OCI-LY7 (cell line): ENCODE results near the gene SUPT16H. TPM values are rescaled to one million over a fixed set of nuclear protein-coding genes. Genes with fewer than 3 reads are reported as not detected.

Experiments
- Bru-seq: library from RNA; stranded (reverse); fragments of 400-500 nt; gene quantifications from one replicate; lab custom pipeline; 2021; lab: Mats Ljungman, UMichigan
- BruChase-seq, 2 experiments: library from RNA; stranded (reverse); fragments of 400-500 nt; gene quantifications; one replicate each; lab custom pipeline; 2021; lab: Mats Ljungman, UMichigan
- BruUV-seq: library from RNA; stranded (reverse); fragments of 400-500 nt; replicated peaks from 2 replicates; lab custom pipeline; 2021; lab: Mats Ljungman, UMichigan
- CTCF ChIA-PET: fragments of 300-600 bp; sonication (Branson Sonifier 250); formaldehyde crosslinking; loops from one replicate; lab custom pipeline; 2022; ENCODE audit warnings: antibody characterized with exemption; ENCODE audit not compliant: unreplicated experiment; lab: Charles Lee
- POLR2A ChIA-PET: fragments of 300-600 bp; sonication (Branson Sonifier 250); formaldehyde crosslinking; loops from one replicate; lab custom pipeline; 2022; ENCODE audit warnings: antibody characterized with exemption; lab: Charles Lee
- DNase-seq: peaks from one replicate; pipeline ENCODE4 v3.0.0-alpha.2; 2015; ENCODE audit warnings: low spot score
- H2AFZ ChIP-seq: fragments of 200-600 bp; sonication (generic), shearing (Covaris generic); 2 replicates; pipeline ENCODE4 v1.6.1; 2014; ENCODE audit warnings: mild to moderate bottlenecking, antibody characterized with exemption, low read length, moderate library complexity
- H3K27ac ChIP-seq: fragments of 200-600 bp; sonication (generic); 2 replicates; pipeline ENCODE4 v1.5.1; 2014; ENCODE audit warnings: mixed run types, low read depth, mild to moderate bottlenecking, moderate library complexity, low read length, inconsistent platforms; ENCODE audit not compliant: poor library complexity, severe bottlenecking
- H3K36me3 ChIP-seq: fragments of 200-600 bp; sonication (generic); 2 replicates; pipeline ENCODE4 v1.6.1; 2014; ENCODE audit warnings: mild to moderate bottlenecking, antibody characterized with exemption, low read length, moderate library complexity, mixed read lengths; ENCODE audit not compliant: insufficient read depth
- H3K4me1 ChIP-seq: fragments of 200-600 bp; sonication (generic); 2 replicates; pipeline ENCODE4 v1.5.1; 2014; ENCODE audit warnings: mild to moderate bottlenecking, low read length; ENCODE audit not compliant: insufficient read depth, poor library complexity, severe bottlenecking
- H3K4me2 ChIP-seq: fragments of 200-600 bp; sonication (generic); 2 replicates; pipeline ENCODE4 v1.6.1; 2014; ENCODE audit warnings: mild to moderate bottlenecking, low read length
- H3K4me3 ChIP-seq: fragments of 200-600 bp; sonication (generic); 2 replicates; pipeline ENCODE4 v1.5.1; 2014; ENCODE audit warnings: mild to moderate bottlenecking, low read depth, low read length; ENCODE audit not compliant: poor library complexity, severe bottlenecking
- H3K79me2 ChIP-seq: fragments of 200-600 bp; sonication (generic); 2 replicates; pipeline ENCODE4 v1.6.1; 2016; ENCODE audit warnings: low read depth, mild to moderate bottlenecking, low read length, moderate library complexity, mixed read lengths; ENCODE audit not compliant: insufficient read depth
- H3K9me2 ChIP-seq: fragments of 200-600 bp; sonication (generic); 2 replicates; pipeline ENCODE4 v1.6.1; 2016; ENCODE audit warnings: mild to moderate bottlenecking, low read length, mixed read lengths; ENCODE audit not compliant: insufficient read depth
- H3K9me3 ChIP-seq: fragments of 200-600 bp; sonication (generic); 2 replicates; pipeline ENCODE4 v1.6.1; 2014; ENCODE audit warnings: mild to moderate bottlenecking, mixed run types, low read length, mixed read lengths
- H4K20me1 ChIP-seq: fragments of 200-600 bp; sonication (generic); 2 replicates; pipeline ENCODE4 v1.6.1; 2014; ENCODE audit warnings: mild to moderate bottlenecking, antibody characterized with exemption, low read length, moderate library complexity, mixed read lengths; ENCODE audit not compliant: insufficient read depth
- EZH2phosphoT487 ChIP-seq: fragments of 200-600 bp; sonication (generic); IDR thresholded peaks from 2 replicates; pipeline ENCODE4 v1.6.1; 2018; ENCODE audit warnings: low read depth, borderline replicate concordance, mild to moderate bottlenecking, mixed run types, antibody characterized with exemption, low read length, moderate library complexity, mixed read lengths
- intact Hi-C: fragments of 100-400 bp; cut with micrococcal nuclease; formaldehyde crosslinking; loops from one replicate; pipeline ENCODE4 v1.10.0; 2022; ENCODE audit not compliant: unreplicated experiment
- long read RNA-seq: library from polyadenylated mRNA; stranded (forward); transcript quantifications from one replicate; pipeline ENCODE4 v2.0.0, GENCODE V29; 2022
- total RNA-seq, 2 experiments: library from RNA; depleted of rRNA in 1 of 2; stranded (reverse); fragments of >200 nt in 1 of 2; shearing (Covaris generic) in 1 of 2; gene quantifications; 2 replicates each; pipeline ENCODE4 v1.2.3, GENCODE V29; 2014 to 2022
- TF ChIP-seq, protein P1 (sequence below): fragments of 200-600 bp; sonication (generic); conservative IDR thresholded peaks from 2 replicates; pipeline ENCODE4 v1.5.1; 2014; ENCODE audit warnings: mild to moderate bottlenecking, antibody characterized with exemption, low read length, moderate library complexity, mixed read lengths

Gene SUPT16H
- 100 and 106 TPM in 2 replicates for total RNA-seq (2014; rRNA removed; shearing (Covaris generic))
- total RNA-seq (2022), result 146 and 151 TPM in 2 replicates
- Bru-seq, nascent RNA, result percentile 96 among the genes with signal in this experiment
- BruChase-seq, experiment 1, labeled RNA remaining after a 6-hour chase, result percentile 97 among the genes with signal in this experiment
- percentile 98 among the genes with signal in this experiment for BruChase-seq, experiment 2, labeled RNA remaining after a 2-hour chase
- long read RNA-seq, full-length matches to known transcripts, result 492 of 648 reads
- long read RNA-seq, partial matches to known transcripts, result 64 of 648 reads
- long read RNA-seq, other reads (novel, unspliced or antisense), result 92 of 648 reads

DNA sequence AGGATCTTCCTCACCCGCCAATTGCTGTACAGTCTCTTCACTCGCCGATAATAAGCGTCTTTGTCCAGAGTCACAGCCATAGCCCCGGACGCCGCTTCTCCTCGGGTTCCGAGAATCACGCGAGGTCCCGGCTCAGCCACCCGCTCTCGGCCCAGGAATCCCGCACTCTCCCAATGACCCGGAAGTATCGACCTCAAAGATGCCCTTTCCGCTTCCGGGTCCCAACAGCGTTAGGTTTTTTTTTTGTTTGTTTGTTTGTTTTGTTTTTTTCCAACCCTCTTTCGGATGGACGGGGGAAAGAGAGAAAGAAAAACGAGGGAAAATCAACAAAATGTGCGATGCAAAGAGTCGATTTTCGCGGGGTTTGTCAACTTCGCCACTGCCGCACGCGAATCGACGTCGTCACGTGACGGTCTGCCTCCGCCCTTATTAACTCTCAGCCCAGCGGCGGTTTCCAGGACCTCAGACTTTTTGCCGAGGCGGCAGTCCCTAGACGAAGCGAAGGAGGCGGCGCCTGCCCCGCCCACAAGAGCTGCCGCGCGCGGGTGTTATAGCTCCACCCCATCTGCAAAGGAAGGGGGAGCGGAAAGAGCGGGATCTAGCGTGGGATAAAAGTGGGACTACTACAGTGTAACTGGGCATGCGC lies at the start of gene SUPT16H:
Gene SUPT16H (minus strand): TSS at position 172 of the 646 bp plus-strand sequence. CDS start 92 bp downstream, at position 80.
- H3K27ac ChIP-seq, result peak within 1 kb of the TSS; percentile 78
- H3K4me1 ChIP-seq, result peaks cover 43% of the 10 kb centered on the region
- peak within 1 kb of the TSS; percentile 84 for H2AFZ ChIP-seq
- H3K79me2 ChIP-seq, result peaks cover 55% of the 10 kb centered on the region
- peak within 1 kb of the TSS; percentile 87 for H3K4me3 ChIP-seq
- POLR2A ChIA-PET, result interaction anchor here (0.7 to 0.9 kb wide), 4 partner anchors 14 to 129 kb away, joined by 3 to 4 read pairs (median 3); no protein-coding TSS in a partner anchor
- TF ChIP-seq EZH2phosphoT487, result no peak
- TF ChIP-seq, protein P1, sequence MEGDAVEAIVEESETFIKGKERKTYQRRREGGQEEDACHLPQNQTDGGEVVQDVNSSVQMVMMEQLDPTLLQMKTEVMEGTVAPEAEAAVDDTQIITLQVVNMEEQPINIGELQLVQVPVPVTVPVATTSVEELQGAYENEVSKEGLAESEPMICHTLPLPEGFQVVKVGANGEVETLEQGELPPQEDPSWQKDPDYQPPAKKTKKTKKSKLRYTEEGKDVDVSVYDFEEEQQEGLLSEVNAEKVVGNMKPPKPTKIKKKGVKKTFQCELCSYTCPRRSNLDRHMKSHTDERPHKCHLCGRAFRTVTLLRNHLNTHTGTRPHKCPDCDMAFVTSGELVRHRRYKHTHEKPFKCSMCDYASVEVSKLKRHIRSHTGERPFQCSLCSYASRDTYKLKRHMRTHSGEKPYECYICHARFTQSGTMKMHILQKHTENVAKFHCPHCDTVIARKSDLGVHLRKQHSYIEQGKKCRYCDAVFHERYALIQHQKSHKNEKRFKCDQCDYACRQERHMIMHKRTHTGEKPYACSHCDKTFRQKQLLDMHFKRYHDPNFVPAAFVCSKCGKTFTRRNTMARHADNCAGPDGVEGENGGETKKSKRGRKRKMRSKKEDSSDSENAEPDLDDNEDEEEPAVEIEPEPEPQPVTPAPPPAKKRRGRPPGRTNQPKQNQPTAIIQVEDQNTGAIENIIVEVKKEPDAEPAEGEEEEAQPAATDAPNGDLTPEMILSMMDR, result no peak; the same call in 1 of the 2 replicates
- no TSS peak for BruUV-seq
- peak; percentile 97 for DNase-seq
- peak within 1 kb of the TSS; percentile 93 for H3K4me2 ChIP-seq
- CTCF ChIA-PET, result no interaction called here
- peaks cover 80% of the 10 kb centered on the region for H3K36me3 ChIP-seq
- H4K20me1 ChIP-seq, result peaks cover 21% of the 10 kb centered on the region
- H3K9me2 ChIP-seq, result no peaks in the 10 kb centered on the region
- H3K9me3 ChIP-seq, result no peaks in the 10 kb centered on the region
- intact Hi-C loops, result loop anchor here (1.0 to 2.0 kb wide), 4 partner anchors 53 to 115 kb away; partner anchors contain the start of genes CHD8, HNRNPC and TOX4

DNA sequence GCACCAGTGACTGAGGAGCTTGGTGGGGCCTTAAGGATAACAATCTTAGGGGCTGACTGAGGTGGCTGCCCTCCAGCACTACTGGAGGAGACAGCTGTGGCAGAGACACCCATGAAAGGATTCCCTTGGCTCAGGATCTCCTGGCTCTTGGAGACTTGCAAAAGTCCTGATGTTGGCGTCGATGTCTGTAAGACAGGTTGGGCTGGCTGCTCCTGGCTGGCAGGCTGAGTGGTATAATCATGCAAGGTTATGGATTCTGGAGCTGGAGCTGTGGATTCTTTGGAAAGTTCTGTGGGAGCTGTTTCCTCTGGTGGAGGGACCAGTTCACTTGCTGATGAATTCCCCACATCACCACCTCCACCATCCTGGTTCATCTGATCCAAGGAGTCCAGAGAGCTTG lies 47.3 kb upstream of the SUPT16H start:
- Histone ChIP-seq H3K4me3 (no peak overlapping the region), H2AFZ (no peak overlapping the region), H3K27ac (no peak overlapping the region), H3K9me2 (no peaks in the 10 kb centered on the region), H3K9me3 (no peaks in the 10 kb centered on the region), H3K79me2 (peaks cover 48% of the 10 kb centered on the region), H3K4me1 (peaks cover 10% of the 10 kb centered on the region), H4K20me1 (peaks cover 15% of the 10 kb centered on the region), H3K4me2 (no peak overlapping the region), H3K36me3 (peaks cover 83% of the 10 kb centered on the region)
- BruUV-seq, result no TSS peak
- DNase-seq, result no peak
- ChIA-PET POLR2A (interaction anchor here (1.0 to 1.5 kb wide), 2 partner anchors 15 to 39 kb away, joined by 3 read pairs; no protein-coding TSS in a partner anchor), CTCF (no interaction called here)
- TF ChIP-seq, protein P1, result no peak
- TF ChIP-seq EZH2phosphoT487, result no peak
- intact Hi-C loops, result no loop called here
